ENCODE measurements around the gene TCF7L1. TPM values are rescaled to one million over a fixed set of nuclear protein-coding genes. Genes with fewer than 3 reads are reported as not detected.
A peak's percentile ranks its signal among the peaks of the same experiment; 100 is the strongest.
"Not testable (repeated sequence)": the region's sequence is repeated elsewhere in the genome, so short reads cannot be mapped to it uniquely, and the experiment has no call there.

The TCF7L1 gene
- total RNA-seq, 1 donor from 2014 or later = 7.5 TPM

- DNase-seq (ENCODE audit: low read depth in 2 of 2) = no peak
Observed at GRCh38 chr2:85183076-85183475, 49.9 kb downstream of the TCF7L1 start.

GRCh38 chr2:85183479-85183878 lies 50.3 kb downstream of the TCF7L1 start:
- DNase-seq (ENCODE audit: low read depth in 2 of 2) = no peak

- DNase-seq (ENCODE audit: low read depth in 2 of 2) = no peak
Observed at GRCh38 chr2:85184231-85184630, 51.0 kb downstream of the TCF7L1 start.

GRCh38 chr2:85184990-85185389 lies 51.8 kb downstream of the TCF7L1 start:
- DNase-seq (ENCODE audit: low read depth in 2 of 2) = no peak

GRCh38 chr2:85185431-85185940 lies 52.3 kb downstream of the TCF7L1 start:
- DNase-seq (ENCODE audit: low read depth in 2 of 2) = no peak

GRCh38 chr2:85187069-85187468 lies 53.9 kb downstream of the TCF7L1 start:
- DNase-seq (ENCODE audit: low read depth in 2 of 2) = no peak

- DNase-seq (ENCODE audit: low read depth in 2 of 2) = no peak
Observed at GRCh38 chr2:85188852-85189251, 55.7 kb downstream of the TCF7L1 start.

GRCh38 chr2:85189606-85190270 lies 56.5 kb downstream of the TCF7L1 start:
- DNase-seq (ENCODE audit: low read depth in 2 of 2) = no peak

GRCh38 chr2:85191157-85191556 lies 58.0 kb downstream of the TCF7L1 start:
- DNase-seq (ENCODE audit: low read depth in 2 of 2) = no peak

GRCh38 chr2:85194780-85195480 lies 61.7 kb downstream of the TCF7L1 start:
- no peak for DNase-seq (ENCODE audit: low read depth in 2 of 2)

- no peak for DNase-seq (ENCODE audit: low read depth in 2 of 2)
Observed at GRCh38 chr2:85195956-85196355, 62.8 kb downstream of the TCF7L1 start.

- DNase-seq (ENCODE audit: low read depth in 2 of 2) = no peak
Observed at GRCh38 chr2:85199698-85200097, 66.5 kb downstream of the TCF7L1 start.

GRCh38 chr2:85209887-85210286 lies 76.7 kb downstream of the TCF7L1 start:
- no peak for DNase-seq (ENCODE audit: low read depth in 2 of 2)

- no peak for DNase-seq (ENCODE audit: low read depth in 2 of 2)
Observed at GRCh38 chr2:85210511-85210910, 77.3 kb downstream of the TCF7L1 start.

GRCh38 chr2:85211606-85212005 lies 78.4 kb downstream of the TCF7L1 start:
- not testable (repeated sequence) for DNase-seq (ENCODE audit: low read depth in 2 of 2)

GRCh38 chr2:85212841-85213240 lies 79.6 kb downstream of the TCF7L1 start:
- no peak for DNase-seq (ENCODE audit: low read depth in 2 of 2)

GRCh38 chr2:85213404-85213803 lies 80.2 kb downstream of the TCF7L1 start:
- DNase-seq (ENCODE audit: low read depth in 2 of 2) = no peak

GRCh38 chr2:85213901-85214512 lies 80.8 kb downstream of the TCF7L1 start:
- no peak for DNase-seq (ENCODE audit: low read depth in 2 of 2)

- no peak for DNase-seq (ENCODE audit: low read depth in 2 of 2)
Observed at GRCh38 chr2:85215081-85215447, 81.9 kb downstream of the TCF7L1 start.

GRCh38 chr2:85215448-85216401 lies 82.5 kb downstream of the TCF7L1 start:
- peak in 1 of 2 donors; percentile 37 for DNase-seq (ENCODE audit: low read depth in 2 of 2)

GRCh38 chr2:85216927-85217326 lies 83.7 kb downstream of the TCF7L1 start:
- no peak for DNase-seq (ENCODE audit: low read depth in 2 of 2)

Measured in lung microvascular endothelial cell (primary cell).